Activated T-cell treated with anti-CD3 and anti-CD28 coated beads for 24 hours (primary cell): ENCODE data around the gene CENPP.

Experiments used
- DNase-seq: peaks from one replicate; pipeline ENCODE4 v3.0.0-alpha.2; 2020; ENCODE audit warnings: low read depth

The CENPP gene

GRCh38 chr9:92509050-92509449 is 183.3 kb downstream of the CENPP start:
- DNase-seq: no peak

- no peak for DNase-seq
Measured at GRCh38 chr9:92510747-92511146, 185.0 kb downstream of the CENPP start.

DNA sequence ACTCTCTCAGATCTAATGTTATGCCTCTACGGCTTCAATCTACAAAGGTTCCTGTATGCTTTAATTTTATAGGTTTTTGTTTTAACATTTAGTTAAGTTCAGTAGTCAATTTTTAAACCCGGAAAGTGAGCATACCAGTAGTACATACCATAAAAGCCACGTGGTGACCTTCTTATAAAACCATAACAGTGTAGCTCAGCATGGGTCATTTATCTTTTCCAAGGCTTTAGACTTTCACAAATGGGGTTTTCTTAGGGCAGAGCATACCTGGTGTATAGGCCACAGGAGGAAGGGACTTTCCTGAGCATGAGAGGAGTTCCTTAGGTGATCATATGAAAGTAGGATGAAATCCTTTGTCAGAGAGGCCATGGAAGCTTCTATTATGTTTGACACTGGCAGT is 186.9 kb downstream of the CENPP start:
- no peak for DNase-seq

- no peak for DNase-seq
Measured at GRCh38 chr9:92513349-92513748, 187.6 kb downstream of the CENPP start.

DNA sequence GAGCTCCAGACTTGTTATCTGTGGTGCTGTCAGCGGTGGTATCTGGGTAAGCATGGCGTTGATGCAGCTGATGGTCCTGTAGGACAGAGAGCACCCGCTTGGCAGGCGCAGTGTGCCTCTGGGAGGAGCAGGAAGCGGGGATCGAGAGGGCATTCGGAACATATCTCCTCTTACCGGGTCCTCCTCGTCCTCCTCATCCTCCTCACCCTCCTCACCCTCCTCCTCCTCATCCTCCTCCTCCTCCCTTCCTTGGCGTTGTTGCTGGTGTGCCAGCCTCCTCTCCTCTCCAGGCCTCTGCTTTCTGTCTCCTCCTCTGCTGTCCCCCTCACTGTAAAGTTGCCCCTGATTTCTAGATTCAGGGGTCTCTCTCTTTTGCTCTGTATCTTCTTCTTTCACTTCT is 188.9 kb downstream of the CENPP start:
- no peak for DNase-seq

GRCh38 chr9:92516521-92516920 is 190.8 kb downstream of the CENPP start:
- DNase-seq: no peak

DNA sequence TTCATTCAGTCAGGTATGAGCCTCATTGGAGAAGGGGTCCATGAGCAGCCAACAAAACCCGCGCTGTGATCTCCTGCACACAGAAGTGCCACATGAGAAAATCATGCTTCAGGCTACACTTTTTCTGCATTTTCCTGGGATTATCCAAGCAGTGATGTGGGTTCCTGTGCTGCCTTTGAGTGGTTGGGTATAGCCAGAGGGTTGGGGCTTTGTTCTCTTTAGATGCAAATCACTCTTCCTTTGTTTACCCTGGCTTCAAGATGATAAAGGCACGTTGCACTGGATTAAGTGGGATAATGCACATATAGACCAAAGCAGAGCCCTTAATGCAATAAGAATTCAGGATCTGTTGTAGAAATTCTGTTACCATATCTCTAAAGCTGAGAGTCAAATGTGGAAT is 191.3 kb downstream of the CENPP start:
- DNase-seq: no peak

GRCh38 chr9:92518199-92518598 is 192.4 kb downstream of the CENPP start:
- DNase-seq: no peak

DNA sequence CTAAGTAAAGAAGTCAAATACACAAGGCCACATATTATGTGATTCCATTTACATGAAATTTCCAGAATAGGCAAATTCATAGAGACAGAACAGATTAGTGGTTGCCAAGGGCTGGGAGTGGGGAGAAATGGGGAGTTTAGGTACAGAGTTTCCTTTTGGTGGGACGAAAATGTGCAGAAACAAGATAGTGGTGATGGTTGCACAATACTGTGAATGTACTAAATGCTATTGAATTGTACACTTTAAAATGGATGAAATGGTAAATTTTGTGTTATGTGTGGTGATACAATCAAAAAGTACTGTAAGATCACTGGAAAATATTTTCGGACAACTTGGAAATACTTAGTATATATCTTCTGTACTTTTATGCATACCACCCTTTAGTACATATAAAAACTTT is 195.1 kb downstream of the CENPP start:
- DNase-seq: no peak

- no peak for DNase-seq
Measured at GRCh38 chr9:92522983-92523970, 197.5 kb downstream of the CENPP start.

DNA sequence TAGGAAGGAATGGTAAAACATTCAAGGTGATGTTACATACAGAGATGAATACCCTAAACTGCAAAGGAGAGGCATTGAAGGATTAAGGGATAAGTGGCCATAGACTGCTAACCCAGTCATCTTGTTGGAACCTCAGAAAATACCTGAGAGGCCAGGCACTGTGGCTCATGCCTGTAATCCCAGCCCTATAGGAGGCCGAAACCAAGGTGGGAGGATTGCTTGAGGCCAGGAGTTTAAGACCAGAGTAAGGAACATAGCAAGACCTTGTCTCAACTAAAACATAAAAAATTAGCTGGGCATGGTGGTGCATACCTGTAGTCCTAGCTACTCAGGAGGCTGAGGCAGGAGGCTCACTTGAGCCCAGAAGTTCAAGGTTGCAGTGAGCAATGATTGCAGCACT is 199.1 kb downstream of the CENPP start:
- DNase-seq: no peak

DNA sequence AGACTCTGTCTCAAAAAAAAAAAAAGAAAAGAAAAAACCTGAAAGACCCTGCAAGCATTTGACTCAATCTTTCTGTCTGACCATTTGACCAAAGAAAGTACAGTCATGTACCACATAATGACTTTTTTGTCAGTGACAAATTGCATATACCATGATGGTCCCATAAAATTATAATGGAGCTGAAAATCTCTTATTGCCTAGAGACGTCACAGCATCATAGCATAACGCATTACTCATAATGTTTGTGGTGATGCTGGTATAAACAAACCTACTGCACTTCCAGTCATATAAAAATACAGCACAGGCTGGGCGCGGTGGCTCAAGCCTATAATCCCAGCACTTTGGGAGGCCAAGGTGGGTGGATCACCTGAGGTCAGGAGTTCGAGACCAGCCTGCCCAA is 199.6 kb downstream of the CENPP start:
- DNase-seq: no peak

GRCh38 chr9:92527291-92527828 is 201.6 kb downstream of the CENPP start:
- DNase-seq: no peak

DNA sequence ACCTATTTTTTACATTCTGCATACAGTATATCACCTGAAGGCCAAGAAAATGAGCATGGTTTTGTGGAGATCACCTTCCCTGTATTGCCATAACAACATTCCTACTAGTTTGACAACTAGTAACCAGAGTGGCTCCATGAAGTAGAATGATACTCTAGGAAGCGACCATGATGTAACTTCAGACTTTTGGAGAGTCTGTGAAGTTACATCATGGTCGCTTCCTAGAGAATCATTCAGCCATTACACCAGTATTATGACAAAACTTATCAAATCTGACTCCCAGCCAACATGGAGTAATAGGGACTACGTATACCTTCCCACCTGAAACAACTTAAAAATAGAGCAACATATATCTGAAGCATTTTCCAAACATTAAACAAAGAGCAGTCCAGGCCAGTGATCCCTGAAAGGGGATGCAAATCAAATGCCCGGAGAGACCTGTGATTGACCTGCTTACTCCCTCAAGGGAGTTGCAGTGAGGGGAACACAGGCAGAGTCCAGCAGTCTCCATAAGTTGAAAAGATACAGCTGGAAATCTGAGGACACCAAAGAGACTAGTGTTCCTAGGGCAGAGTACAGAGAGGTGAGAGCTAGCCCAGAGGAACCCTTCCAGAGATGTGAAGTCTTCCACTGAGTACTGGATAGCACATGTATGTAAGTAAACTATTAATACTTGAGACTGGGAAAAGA is 202.2 kb downstream of the CENPP start:
- DNase-seq: no peak

DNA sequence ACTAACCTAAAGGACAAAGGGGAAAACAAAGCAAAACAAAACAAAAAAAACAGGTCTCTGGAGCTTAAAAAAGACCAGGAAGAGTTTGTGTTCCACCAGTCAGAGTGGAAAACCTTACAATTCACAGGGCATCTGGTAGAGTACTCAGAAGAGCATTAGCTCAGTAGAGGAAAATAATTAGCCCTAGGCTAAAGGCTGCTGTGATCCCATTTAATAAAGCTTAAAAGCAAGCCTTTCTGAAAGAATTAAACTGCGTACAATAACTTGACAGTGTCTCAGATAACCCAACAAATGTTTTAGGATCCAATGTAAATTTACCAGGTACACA is 202.7 kb downstream of the CENPP start:
- DNase-seq: no peak

DNA sequence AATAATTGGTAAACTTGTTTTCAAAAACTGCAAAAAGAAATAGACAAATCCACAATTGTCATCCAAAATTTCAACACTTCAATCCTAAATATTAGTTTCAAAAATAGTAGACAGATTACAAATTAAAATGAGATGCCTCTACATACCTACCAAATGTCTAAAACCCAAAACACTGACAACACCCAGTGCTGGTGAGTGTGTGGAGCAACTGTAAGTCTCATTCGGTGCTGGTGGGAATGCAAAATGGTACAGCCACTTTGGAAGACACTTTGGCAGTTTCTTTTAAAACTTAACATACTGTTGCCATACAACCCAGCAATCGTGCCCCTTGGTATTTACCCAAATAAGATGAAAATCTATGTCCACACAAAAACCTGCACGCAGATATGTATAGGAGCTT is 203.4 kb downstream of the CENPP start:
- no peak for DNase-seq

- DNase-seq: no peak
Measured at GRCh38 chr9:92530893-92531292, 205.1 kb downstream of the CENPP start.

- DNase-seq: no peak
Measured at GRCh38 chr9:92534204-92534603, 208.5 kb downstream of the CENPP start.

DNA sequence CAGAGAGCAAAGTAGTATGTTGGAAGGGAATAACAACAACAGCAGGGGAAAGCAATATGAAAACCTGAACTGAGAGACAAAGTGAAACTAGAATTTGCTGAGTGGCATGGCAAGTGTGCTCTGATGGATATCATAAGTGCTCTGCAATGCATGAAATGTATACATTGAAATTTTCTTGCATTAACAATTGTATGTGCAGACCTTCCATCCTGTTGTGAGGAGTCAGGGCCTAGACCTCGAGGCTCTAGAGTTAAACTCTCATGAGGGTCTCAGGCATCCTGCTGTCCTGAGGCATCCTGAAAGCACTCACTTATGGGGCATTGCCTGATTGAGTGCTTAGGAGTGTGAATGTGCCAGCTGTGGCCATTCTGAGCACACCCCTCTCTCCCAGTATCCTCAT is 208.9 kb downstream of the CENPP start:
- no peak for DNase-seq

GRCh38 chr9:92535940-92536850 is 210.4 kb downstream of the CENPP start, which contains the start of gene ECM2:
TSS of gene ECM2 (minus strand) at chr9:92535990. CDS start at chr9:92522866, 13,124 bp downstream.
- DNase-seq: no peak

GRCh38 chr9:92538541-92538940 is 212.8 kb downstream of the CENPP start:
- DNase-seq: no peak

DNA sequence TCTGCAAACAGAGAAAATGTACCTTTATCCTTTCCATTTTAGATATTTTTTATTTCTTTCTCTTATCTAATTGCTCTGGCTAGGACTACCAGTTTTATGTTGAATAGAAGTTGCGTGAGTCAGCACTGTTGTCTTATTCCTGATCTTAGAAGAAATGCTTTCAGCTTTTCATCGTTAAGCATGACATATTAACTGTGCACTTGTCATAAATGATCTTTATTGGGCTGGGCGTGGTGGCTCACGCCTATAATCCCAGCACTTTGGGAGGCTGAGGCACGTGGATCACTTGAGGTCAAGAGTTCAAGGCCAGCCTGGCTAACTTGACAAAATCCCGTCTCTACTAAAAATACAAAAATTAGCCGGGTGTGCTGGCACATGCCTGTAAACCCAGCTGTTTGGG is 218.2 kb downstream of the CENPP start:
- DNase-seq: no peak
